PC-3 (cell line): ENCODE data around the gene NUBPL.

Experiments used
- CTCF ChIP-seq: fragments of 300-600 bp; sonication (generic); conservative IDR thresholded peaks from 2 replicates; pipeline ENCODE4 v1.5.1; 2017; ENCODE audit warnings: antibody characterized with exemption, low read depth, mild to moderate bottlenecking, low read length
- EZH2phosphoT487 ChIP-seq: fragments of 300-600 bp; sonication (generic); IDR thresholded peaks from 2 replicates; pipeline ENCODE4 v1.6.1; 2018; ENCODE audit warnings: mild to moderate bottlenecking, antibody characterized with exemption, low read length, borderline replicate concordance

- TF ChIP-seq CTCF (no peak), EZH2phosphoT487 (no peak)
Measured at GRCh38 chr14:31564194-31564593, 3.0 kb downstream of the NUBPL start.
